Stomach (tissue), 4 donors: ENCODE measurements around the gene LYZL1.

Experiments used
- CTCF ChIP-seq, 7 experiments: fragments of 450-650 bp in 4 of 7; fragments of 200-600 bp in 3 of 7; sonication (generic) in 3 of 7; IDR thresholded peaks; one replicate each; pipeline ENCODE4 v1.5.1; 2016 to 2019; ENCODE audit warnings: antibody characterized with exemption in 7 of 7, control low read depth in 2 of 7, mild to moderate bottlenecking in 1 of 7
- POLR2AphosphoS5 ChIP-seq, 3 donors: sonication (generic); formaldehyde crosslinking; IDR thresholded peaks; one replicate each; pipeline ENCODE4 v1.6.1; 2016; ENCODE audit warnings: antibody characterized with exemption in 3 of 3

GRCh38 chr10:29329420-29329819 is 40.5 kb downstream of the LYZL1 start:
- no peak for TF ChIP-seq CTCF (IDR thresholded peaks at IDR 0.05)
- TF ChIP-seq POLR2AphosphoS5 (IDR thresholded peaks at IDR 0.05), result no peak
